NCI-H526 (cell line): ENCODE data around the gene NDUFS4.
"Not testable (repeated sequence)": the region's sequence is repeated elsewhere in the genome, so short reads cannot be mapped to it uniquely, and the experiment has no call there.

Experiments
- DNase-seq, 2 experiments: peaks; one replicate each; lab custom pipeline; 2025; lab: John Stamatoyannopoulos, UW

The NDUFS4 gene

GRCh38 chr5:53665313-53665712, 104.9 kb downstream of the NDUFS4 start:
- DNase-seq = not testable (repeated sequence)

- no peak for DNase-seq
Measured at GRCh38 chr5:53667621-53668020, 107.2 kb downstream of the NDUFS4 start.

GRCh38 chr5:53671447-53671846, 111.0 kb downstream of the NDUFS4 start:
- DNase-seq = no peak

DNA sequence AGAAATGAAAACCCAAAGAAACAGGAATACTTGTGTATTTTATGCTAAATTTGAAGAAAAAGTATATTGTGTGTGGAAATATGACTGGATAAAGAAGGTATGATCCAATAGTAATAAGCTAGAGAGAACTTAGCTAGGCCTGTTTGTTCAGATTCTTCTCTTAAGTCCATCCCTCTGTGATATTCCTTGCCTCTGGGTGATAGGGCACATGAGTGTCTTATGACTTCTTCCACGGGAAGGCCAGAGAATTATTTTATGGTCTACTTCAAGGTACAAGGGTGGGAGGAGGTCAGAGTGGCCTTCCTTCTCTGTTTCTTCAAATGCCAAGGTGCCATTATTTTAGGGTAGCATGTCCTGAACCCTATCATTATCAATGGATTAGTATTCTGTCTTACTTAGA, 113.7 kb downstream of the NDUFS4 start:
- no peak for DNase-seq

DNA sequence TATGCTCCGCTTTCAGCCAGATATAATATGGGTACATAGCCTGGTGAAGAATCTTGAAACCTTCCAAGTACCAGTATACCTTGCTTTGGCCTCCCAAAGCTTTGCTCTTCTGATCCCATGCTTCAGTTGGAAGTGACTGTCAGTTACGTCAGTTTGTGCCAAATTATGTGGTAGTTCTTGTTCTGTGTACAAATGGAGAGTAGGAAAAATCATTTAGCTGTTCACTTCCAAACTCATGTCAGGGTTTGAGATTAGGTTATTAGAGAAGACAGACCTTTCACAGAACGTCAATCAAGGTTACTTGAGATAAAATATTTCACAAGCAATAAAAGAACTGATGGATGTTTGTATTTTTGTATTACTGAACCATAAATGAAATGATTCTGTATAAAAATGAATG, 117.2 kb downstream of the NDUFS4 start:
- DNase-seq = no peak

DNA sequence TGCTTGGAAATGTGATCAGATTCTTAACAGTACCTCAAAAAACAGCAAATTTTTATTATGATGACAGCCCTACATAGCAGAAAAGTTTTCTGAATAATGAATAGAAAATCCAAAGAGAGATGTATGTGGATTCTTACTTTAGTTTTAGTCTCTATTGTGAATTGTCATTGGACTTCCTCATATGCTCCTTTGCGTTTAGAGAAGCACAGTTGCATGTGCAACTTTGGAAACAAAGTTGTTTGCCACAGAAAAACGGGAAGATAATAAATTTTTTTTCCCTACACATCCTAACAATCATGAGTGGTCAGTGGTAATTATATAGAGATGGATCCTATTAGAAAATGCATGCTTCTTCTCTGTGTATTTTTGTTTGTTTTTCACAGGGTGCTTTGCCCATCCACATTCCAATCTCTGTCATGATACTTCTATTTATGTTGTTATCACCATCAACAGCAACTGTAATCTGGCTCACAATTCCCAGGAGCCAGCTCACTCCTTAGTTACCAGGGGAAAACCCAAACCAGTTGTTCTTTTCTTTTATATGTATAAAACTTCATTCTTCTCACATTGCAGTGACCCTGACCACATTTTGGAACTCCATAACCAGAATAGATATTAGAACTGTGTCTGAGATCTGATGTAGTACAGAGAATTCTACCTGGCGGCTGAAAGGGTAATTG, 118.7 kb downstream of the NDUFS4 start:
- no peak for DNase-seq

DNA sequence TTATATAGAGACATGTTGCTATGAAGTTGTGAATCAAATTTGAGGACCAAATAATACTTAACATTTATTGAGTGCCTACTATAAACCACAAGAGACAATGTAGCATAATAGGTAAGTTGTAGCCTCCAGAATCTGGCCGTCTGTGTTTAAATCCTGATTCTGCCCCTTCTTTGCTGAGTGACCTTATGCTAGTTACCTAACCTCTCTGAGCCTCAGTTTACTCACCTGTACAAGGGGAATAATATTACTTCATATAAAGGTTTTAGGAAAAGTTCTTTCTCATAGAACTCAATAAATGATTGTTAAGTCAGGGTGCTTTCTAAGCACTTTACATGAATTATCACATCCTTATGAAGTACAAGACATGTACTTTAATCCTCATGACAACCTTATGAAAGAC, 120.6 kb downstream of the NDUFS4 start:
- DNase-seq = no peak

DNA sequence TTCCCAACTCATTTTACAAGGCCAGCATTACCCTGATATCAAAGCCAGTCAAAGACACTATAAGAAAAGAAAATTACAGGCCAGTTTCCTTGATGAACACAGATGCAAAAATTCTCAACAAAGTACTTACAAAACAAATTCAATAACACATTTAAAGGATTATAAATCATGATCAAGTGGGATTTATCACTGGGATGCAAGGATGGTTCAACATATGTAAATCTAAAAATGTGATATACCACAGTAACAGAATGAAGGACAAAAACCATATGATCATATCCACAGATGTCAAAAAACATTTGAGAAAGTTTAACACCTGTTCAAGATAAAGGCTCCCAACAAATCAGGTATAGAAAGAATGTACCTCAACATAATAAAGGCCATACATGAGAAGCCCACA, 130.6 kb downstream of the NDUFS4 start:
- DNase-seq = no peak

GRCh38 chr5:53694520-53695022, 134.1 kb downstream of the NDUFS4 start:
- DNase-seq = no peak

GRCh38 chr5:53710405-53710804, 150.0 kb downstream of the NDUFS4 start:
- not testable (repeated sequence) for DNase-seq

DNA sequence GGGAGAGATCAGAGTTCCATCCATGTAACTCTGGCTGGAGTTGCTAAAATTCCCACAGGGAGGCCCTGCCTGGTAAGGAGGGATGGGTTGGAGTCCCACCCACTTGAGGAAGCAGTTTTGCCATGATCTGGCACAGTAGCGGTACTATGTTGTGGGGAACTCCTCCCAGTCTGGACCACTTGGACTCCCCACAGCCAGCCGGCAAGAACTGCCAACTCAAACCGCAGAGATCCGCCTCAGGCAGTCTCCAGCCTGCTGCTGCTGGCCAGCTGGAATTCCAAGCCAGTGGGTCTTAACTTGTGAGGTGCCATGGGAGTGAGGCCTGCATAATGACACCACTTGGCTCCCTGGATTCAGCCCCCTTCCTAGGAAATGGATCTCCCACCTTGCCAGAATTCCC, 151.9 kb downstream of the NDUFS4 start:
- DNase-seq = no peak

DNA sequence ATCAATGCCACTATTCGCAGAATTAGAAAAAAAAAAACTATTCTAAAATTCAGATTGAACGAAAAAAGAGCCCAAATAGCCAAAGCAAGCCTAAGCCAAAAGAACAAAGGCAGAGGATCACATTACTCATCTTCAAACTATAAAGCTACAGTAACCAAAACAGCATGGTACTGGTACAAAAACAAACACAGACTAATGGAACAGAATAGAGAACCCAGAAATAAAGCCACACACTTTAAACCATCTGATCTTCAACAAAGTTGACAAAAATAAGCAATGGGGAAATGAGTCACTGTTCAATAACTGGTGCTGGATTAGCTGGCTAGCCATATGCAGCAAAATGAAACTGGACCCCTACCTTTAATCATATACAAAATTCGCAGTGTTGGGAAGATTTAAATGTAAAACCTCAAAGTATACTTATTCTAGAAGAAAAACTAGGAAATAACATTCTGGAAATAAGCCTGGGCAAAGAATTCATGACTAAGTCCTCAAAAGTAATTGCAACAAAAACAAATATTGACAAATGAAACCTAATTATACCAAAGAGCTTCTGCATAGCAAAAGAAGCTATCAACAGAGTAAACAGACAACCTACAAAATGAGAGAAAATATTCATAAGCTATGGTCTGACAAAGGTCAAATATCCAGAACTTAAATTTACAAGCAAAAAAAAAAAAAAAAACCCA, 153.7 kb downstream of the NDUFS4 start:
- no peak for DNase-seq

DNA sequence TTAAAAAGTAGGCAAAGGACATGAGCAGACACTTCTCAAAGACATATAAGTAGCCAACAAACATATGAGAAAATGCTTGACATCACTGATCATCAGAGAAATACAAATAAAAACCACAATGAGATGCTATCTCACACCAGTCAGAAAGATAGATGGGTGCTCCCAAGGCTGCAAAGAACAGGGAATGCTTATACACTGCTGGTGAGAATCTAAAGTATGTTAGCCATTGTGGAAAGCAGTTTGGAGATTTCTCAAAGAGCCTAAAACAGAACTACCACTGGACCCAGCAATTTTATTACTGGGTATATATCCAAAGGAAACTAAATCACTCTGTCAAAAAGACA, 154.2 kb downstream of the NDUFS4 start:
- peak in 1 of 2 experiments; percentile 1 for DNase-seq

DNA sequence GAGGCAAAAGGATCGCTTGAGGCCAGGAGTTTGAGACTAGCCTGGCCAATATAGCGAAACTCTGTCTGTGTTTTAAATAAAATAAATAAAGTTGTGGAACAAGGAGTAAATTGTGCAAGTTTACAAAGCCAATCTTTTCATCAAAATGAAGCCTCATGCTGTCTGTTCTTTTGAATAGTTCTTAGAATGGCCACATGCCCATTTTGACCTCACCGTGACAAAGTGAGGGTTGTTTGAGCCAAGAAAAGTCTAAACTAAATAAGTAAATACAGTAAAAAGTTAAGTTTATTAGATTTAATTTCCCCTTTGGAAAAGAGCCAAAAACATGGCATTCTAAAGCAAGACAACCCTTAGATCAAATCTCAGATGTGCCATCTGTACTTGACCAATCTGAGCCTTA, 165.7 kb downstream of the NDUFS4 start:
- no peak for DNase-seq

DNA sequence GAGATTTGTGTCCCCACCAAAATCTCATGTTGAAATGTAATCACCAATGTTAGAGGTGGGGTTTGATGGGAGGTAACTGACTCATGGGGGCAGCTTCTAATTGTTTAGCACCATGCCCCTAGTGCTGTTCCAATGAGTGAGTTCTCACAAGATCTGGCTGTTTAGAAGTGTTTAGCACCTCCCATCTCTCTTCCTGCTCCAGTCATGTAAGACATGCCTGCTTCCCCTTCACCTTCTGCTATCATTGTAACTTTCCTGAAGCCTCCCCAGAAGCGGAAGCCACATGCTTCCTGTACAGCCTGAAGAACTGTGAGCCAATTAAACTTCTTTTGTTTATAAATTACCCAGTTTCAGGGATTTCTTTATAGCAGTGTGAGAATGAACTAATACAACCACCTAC, 170.5 kb downstream of the NDUFS4 start:
- DNase-seq = no peak
